CMK (cell line): ENCODE data around the gene CD160.
"Not testable (repeated sequence)": the region's sequence is repeated elsewhere in the genome, so short reads cannot be mapped to it uniquely, and the experiment has no call there.

Source experiments
- DNase-seq: peaks from one replicate; pipeline ENCODE4 v3.0.0-alpha.2; 2010; ENCODE audit warnings: low read depth

Gene CD160

GRCh38 chr1:145710291-145711027 lies 8.8 kb upstream of the CD160 start:
- DNase-seq = no peak

GRCh38 chr1:145711213-145711651 lies 8.1 kb upstream of the CD160 start:
- no peak for DNase-seq

- no peak for DNase-seq
Observed at GRCh38 chr1:145714524-145715111, 4.7 kb upstream of the CD160 start.

GRCh38 chr1:145716641-145717345 lies 2.5 kb upstream of the CD160 start:
- no peak for DNase-seq

- DNase-seq = no peak
Observed at GRCh38 chr1:145717833-145718232, 1.5 kb upstream of the CD160 start.

- DNase-seq = not testable (repeated sequence)
Observed at GRCh38 chr1:145718465-145718864, 834 bp upstream of the CD160 start.

- DNase-seq = no peak
Observed at GRCh38 chr1:145720556-145720877, 1.2 kb downstream of the CD160 start.

- peak; percentile 17 for DNase-seq
Observed at GRCh38 chr1:145720878-145721671, 1.8 kb downstream of the CD160 start.

GRCh38 chr1:145726193-145726592 lies 6.9 kb downstream of the CD160 start:
- not testable (repeated sequence) for DNase-seq

- DNase-seq = no peak
Observed at GRCh38 chr1:145729196-145729595, 9.9 kb downstream of the CD160 start.

GRCh38 chr1:145729666-145730436 lies 10.6 kb downstream of the CD160 start:
- DNase-seq = no peak

- no peak for DNase-seq
Observed at GRCh38 chr1:145730467-145730866, 11.2 kb downstream of the CD160 start.

GRCh38 chr1:145730900-145731299 lies 11.6 kb downstream of the CD160 start:
- no peak for DNase-seq

- no peak for DNase-seq
Observed at GRCh38 chr1:145736191-145736590, 16.9 kb downstream of the CD160 start.

GRCh38 chr1:145740269-145740668 lies 21.0 kb downstream of the CD160 start:
- DNase-seq = no peak

- DNase-seq = peak; percentile 8
Observed at GRCh38 chr1:145747398-145748247, 28.3 kb downstream of the CD160 start.

- DNase-seq = no peak
Observed at GRCh38 chr1:145750426-145750825, 31.1 kb downstream of the CD160 start.

GRCh38 chr1:145751491-145752037 lies 32.3 kb downstream of the CD160 start:
- no peak for DNase-seq

- no peak for DNase-seq
Observed at GRCh38 chr1:145757420-145757819, 38.1 kb downstream of the CD160 start.

GRCh38 chr1:145758116-145758515 lies 38.8 kb downstream of the CD160 start:
- DNase-seq = no peak
